SK-N-MC (cell line): ENCODE results near the gene SEC24C.

Experiments used
- DNase-seq: peaks from one replicate; pipeline ENCODE4 v3.0.0-alpha.2; 2011; ENCODE audit warnings: low read depth, low spot score
- H3K27ac ChIP-seq: fragments of 200-600 bp; sonication (generic); 2 replicates; pipeline ENCODE4 v1.5.1; 2016; ENCODE audit warnings: mixed run types
- H3K36me3 ChIP-seq: fragments of 200-600 bp; sonication (generic); 2 replicates; pipeline ENCODE4 v1.6.1; 2017; ENCODE audit warnings: antibody characterized with exemption, low read length, mixed read lengths; ENCODE audit not compliant: insufficient read depth
- H3K4me3 ChIP-seq: fragments of 200-600 bp; sonication (generic); 2 replicates; pipeline ENCODE4 v1.5.1; 2016
- H3K9ac ChIP-seq: fragments of 200-600 bp; sonication (generic); 2 replicates; pipeline ENCODE4 v1.8.0; 2017; ENCODE audit warnings: mixed run types, mixed read lengths; ENCODE audit not compliant: insufficient read length
- H3K9me3 ChIP-seq: fragments of 200-600 bp; sonication (generic); 2 replicates; pipeline ENCODE4 v1.6.1; 2017; ENCODE audit warnings: low read depth, mild to moderate bottlenecking, antibody characterized with exemption, low read length, moderate library complexity, mixed read lengths
- EZH2 ChIP-seq: fragments of 200-600 bp; sonication (generic); IDR thresholded peaks from one replicate; pipeline ENCODE4 v1.6.1; 2017; ENCODE audit warnings: antibody characterized with exemption
- FOXP2 ChIP-seq: optimal IDR thresholded peaks from 2 replicates; pipeline ENCODE3; 2011; ENCODE audit warnings: mild to moderate bottlenecking, moderate library complexity; ENCODE audit not compliant: insufficient read depth; ENCODE audit errors: extremely low read length, control extremely low read depth
- POLR2AphosphoS5 ChIP-seq: IDR thresholded peaks from 2 replicates; pipeline ENCODE4 v1.6.1; 2012; ENCODE audit warnings: mild to moderate bottlenecking, low read depth, low read length, borderline replicate concordance

The SEC24C gene

DNA sequence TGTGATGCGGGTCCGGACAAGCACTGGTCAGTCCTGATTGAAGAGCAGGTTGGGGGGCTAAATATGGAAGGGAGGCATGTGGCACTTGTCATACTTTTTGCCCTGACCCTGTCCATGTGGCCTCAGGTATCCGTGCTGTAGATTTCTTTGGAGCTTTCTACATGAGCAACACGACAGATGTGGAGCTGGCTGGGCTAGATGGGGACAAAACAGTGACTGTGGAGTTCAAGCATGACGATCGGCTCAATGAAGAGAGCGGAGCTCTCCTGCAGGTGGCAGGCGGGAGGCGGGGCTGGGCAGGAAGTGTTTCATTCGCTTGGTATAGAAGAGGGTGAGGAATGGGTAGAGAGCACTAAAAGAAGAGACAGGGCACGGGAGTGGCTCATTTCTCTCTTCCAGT, 24.7 kb downstream of the SEC24C start:
- Histone ChIP-seq H3K27ac (no peak overlapping the region), H3K36me3 (peaks cover 9% of the 10 kb centered on the region; the same call in 1 of the 2 replicates)

DNA sequence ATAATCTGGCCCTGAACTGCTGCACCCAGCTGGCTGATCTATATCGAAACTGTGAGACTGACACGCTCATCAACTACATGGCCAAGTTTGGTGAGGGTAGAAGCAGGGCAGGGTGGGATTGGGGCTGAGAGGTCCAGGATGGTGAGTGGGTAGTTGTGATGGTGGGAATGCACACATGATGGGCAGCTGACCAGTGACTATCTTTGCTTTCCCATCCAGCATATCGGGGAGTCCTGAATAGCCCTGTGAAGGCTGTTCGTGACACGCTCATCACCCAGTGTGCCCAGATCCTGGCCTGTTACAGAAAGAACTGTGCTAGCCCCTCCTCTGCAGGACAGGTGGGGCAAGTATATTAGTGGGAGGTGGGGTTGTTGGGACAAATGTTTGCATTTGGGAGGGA, 25.2 kb downstream of the SEC24C start:
- DNase-seq, result no peak
- Histone ChIP-seq H3K36me3 (peaks cover 9% of the 10 kb centered on the region; the same call in 1 of the 2 replicates), H3K27ac (no peak overlapping the region), H3K9me3 (no peaks in the 10 kb centered on the region), H3K9ac (no peak overlapping the region), H3K4me3 (no peak overlapping the region)
- no peak for TF ChIP-seq POLR2AphosphoS5

More for the DNA sequence above, 24.7 kb downstream of the SEC24C start:
- Histone ChIP-seq H3K9me3 (no peaks in the 10 kb centered on the region), H3K4me3 (no peak overlapping the region), H3K9ac (no peak overlapping the region)
- TF ChIP-seq EZH2, result no peak
- no peak for TF ChIP-seq POLR2AphosphoS5
- no peak for TF ChIP-seq FOXP2
- DNase-seq, result no peak

DNA sequence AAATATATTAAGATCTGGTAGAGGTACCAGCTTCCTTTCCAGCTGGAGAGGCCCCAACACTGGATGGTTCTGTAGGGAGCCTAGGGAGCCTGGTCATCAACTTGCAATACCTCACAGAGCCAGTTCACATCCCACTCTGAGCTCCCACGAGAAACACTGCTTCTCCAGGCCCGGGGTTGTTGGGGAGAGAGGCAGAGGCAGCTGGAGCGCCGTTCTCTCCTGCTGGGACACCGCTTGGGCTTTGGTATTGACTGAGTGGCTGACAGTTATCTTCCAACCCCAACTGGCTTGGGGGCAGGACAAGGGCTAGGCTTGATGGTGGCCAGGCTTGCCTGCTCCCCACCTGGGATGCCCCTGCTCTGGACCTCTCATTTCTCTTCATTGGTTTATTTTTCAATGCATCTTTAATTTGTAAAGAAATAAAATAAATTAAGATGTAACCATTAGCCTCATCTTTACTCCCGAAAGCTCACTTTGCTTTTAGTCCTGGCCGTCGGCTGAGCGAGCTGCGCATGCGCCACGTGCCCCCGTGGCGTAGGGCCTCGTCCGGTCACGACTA, 27.6 kb downstream of the SEC24C start:
- Histone ChIP-seq H3K9ac (peak overlapping the region; percentile 65), H3K9me3 (no peaks in the 10 kb centered on the region), H3K4me3 (peak overlapping the region; percentile 82), H3K27ac (0 out of 2 replicates have a peak overlapping the region, but pooled peaks have one; percentile 31), H3K36me3 (no peaks in the 10 kb centered on the region; the same call in 1 of the 2 replicates)
- TF ChIP-seq EZH2 (no peak), FOXP2 (no peak), POLR2AphosphoS5 (no peak)
- no peak for DNase-seq

DNA sequence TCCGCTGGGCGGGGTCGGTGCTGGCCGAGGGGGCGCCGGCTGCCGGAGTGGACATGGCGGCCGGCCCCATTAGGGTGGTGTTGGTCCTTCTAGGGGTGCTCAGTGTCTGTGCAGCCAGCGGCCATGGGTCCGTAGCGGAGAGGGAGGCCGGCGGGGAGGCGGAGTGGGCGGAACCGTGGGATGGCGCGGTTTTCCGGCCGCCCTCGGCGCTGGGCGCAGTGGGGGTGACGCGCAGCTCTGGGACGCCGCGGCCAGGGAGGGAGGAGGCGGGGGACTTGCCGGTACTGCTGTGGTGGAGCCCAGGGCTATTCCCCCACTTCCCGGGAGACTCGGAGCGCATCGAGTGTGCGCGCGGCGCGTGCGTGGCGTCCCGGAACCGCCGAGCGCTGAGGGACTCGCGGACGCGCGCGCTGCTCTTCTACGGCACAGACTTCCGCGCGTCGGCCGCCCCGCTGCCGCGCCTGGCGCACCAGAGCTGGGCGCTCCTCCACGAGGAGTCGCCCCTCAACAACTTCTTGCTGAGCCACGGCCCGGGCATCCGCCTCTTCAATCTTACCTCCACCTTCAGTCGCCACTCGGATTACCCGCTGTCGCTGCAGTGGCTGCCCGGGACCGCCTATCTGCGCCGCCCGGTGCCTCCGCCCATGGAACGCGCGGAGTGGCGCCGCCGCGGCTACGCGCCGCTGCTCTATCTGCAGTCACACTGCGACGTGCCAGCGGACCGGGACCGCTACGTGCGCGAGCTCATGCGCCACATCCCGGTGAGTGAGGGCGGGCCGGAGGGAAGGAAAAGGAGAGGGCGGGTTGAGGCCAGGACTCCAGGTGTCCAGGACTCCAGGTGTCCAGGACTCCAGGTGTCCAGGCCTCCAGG, 28.3 kb downstream of the SEC24C start:
- peak overlapping the region; percentile 82 for H3K4me3 ChIP-seq
- 0 out of 2 replicates have a peak overlapping the region, but pooled peaks have one; percentile 31 for H3K27ac ChIP-seq
- DNase-seq, result no peak
- TF ChIP-seq FOXP2 (no peak), EZH2 (no peak), POLR2AphosphoS5 (peak; percentile 38; the same call in 1 of the 2 replicates)
- no peaks in the 10 kb centered on the region; the same call in 1 of the 2 replicates for H3K36me3 ChIP-seq
- H3K9me3 ChIP-seq, result no peaks in the 10 kb centered on the region
- H3K9ac ChIP-seq, result peak overlapping the region; percentile 65

DNA sequence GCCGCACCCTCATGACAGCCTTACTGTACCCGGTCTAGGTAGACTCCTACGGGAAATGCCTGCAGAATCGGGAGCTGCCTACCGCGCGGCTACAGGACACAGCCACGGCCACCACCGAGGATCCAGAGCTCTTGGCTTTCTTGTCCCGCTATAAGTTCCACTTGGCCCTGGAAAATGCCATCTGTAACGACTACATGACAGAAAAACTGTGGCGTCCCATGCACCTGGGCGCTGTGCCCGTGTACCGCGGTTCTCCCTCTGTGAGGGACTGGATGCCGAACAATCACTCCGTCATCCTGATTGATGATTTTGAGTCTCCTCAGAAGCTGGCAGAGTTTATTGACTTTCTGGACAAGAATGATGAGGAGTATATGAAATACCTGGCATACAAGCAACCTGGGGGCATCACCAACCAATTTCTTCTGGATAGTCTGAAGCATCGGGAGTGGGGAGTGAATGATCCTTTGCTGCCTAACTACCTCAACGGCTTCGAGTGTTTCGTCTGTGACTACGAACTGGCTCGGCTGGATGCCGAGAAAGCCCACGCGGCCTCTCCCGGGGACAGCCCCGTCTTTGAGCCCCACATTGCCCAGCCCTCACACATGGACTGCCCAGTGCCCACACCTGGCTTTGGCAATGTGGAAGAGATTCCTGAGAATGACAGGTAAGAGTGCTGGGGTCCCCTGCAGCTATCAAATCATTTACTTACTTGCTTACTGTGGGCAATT, 29.1 kb downstream of the SEC24C start:
- Histone ChIP-seq H3K36me3 (no peaks in the 10 kb centered on the region; the same call in 1 of the 2 replicates), H3K27ac (no peak overlapping the region), H3K4me3 (peak overlapping the region; percentile 82), H3K9me3 (no peaks in the 10 kb centered on the region), H3K9ac (peak overlapping the region; percentile 65)
- TF ChIP-seq EZH2, result no peak
- no peak for TF ChIP-seq POLR2AphosphoS5
- TF ChIP-seq FOXP2, result no peak
- no peak for DNase-seq

DNA sequence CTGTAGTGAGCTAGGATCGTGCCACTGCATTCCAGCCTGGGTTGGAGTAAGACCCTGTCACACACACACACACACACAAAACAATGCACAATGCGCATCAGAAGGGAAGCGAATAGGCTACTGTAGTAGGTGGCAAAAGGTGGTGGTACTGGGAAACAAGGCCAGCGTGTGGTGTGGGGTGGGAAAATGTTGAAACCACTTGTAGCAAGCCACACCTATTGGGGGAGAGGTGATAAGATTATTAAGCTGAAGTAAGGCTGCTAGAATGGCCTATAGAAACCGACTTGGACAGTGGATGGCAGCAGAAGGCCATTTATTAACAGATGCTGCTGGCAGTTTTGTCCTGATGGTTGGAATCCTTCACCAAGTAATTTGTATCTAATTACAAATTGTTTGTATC, 30.5 kb downstream of the SEC24C start:
- no peak for TF ChIP-seq POLR2AphosphoS5
- TF ChIP-seq EZH2, result no peak
- no peak for TF ChIP-seq FOXP2
- no peaks in the 10 kb centered on the region; the same call in 1 of the 2 replicates for H3K36me3 ChIP-seq
- H3K27ac ChIP-seq, result no peak overlapping the region
- H3K4me3 ChIP-seq, result no peak overlapping the region
- H3K9me3 ChIP-seq, result no peaks in the 10 kb centered on the region
- no peak overlapping the region for H3K9ac ChIP-seq
- DNase-seq, result no peak

DNA sequence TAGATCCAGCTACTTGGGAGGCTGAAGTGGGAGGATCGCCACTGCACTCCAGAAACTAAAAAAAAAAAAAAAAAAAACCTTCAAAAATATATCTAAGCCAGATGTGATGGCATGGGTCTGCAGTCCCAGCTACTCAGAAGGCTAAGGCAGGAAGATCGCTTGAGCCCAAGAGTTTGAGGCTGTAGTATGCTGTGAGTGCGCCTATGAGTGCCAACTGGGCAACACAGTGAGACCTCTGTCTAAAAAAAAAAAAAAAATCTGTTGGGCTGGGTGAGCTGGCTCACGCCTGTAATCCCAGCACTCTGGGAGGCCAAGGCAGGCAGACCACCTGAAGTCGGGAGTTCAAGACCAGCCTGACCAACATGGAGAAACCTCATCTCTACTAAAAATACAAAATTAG, 34.8 kb downstream of the SEC24C start:
- H3K27ac ChIP-seq, result no peak overlapping the region
- H3K4me3 ChIP-seq, result no peak overlapping the region
- no peaks in the 10 kb centered on the region; the same call in 1 of the 2 replicates for H3K36me3 ChIP-seq
- no peaks in the 10 kb centered on the region for H3K9me3 ChIP-seq
- H3K9ac ChIP-seq, result no peak overlapping the region
- no peak for TF ChIP-seq EZH2
- TF ChIP-seq FOXP2, result no peak
- TF ChIP-seq POLR2AphosphoS5, result no peak
- no peak for DNase-seq

DNA sequence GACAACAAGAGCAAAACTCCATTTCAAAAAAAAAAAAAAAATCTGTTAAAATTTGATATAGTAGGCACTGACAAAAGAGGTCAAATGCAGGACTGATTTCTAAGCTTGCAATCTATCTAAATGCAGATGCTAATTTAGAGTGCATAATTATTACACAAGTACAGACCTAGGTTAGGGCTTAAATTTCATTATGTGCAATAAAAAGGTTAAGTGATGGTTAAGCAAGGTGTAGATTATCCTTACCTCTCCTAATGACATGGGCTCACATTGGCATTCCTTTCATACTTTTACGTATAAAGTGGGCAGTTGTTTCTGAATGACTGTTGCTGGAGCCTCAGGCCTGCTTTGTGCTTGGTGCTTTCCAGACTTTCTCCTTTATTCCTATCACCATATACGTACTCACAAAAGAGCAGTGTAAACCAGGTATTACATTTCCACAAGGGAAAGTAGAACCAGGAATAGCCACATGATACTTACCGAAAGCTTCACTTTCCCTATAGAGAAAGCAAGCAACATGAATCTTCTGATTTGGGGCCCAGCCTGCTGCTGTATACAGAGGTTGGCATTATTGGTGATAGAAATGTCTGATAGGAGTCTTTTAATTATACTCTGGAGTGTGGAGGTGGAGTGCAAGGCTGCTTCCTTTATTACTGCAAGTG, 35.5 kb downstream of the SEC24C start:
- Histone ChIP-seq H3K36me3 (no peaks in the 10 kb centered on the region; the same call in 1 of the 2 replicates), H3K4me3 (no peak overlapping the region), H3K27ac (no peak overlapping the region), H3K9me3 (no peaks in the 10 kb centered on the region), H3K9ac (no peak overlapping the region)
- TF ChIP-seq EZH2 (no peak), POLR2AphosphoS5 (no peak), FOXP2 (no peak)
- no peak for DNase-seq
